Adrenal gland (tissue), 12 donors: ENCODE measurements around the gene PHOX2A. TPM values are rescaled to one million over a fixed set of nuclear protein-coding genes. Genes with fewer than 3 reads are reported as not detected.
"Not testable (repeated sequence)": the region's sequence is repeated elsewhere in the genome, so short reads cannot be mapped to it uniquely, and the experiment has no call there.

ENCODE experiments used
- DNase-seq, 7 donors: peaks; one replicate each; pipeline ENCODE4 v3.0.0-alpha.2; 2019 to 2020
- H3K27ac ChIP-seq, 5 donors: fragments of 200-600 bp; sonication (generic) in 4 of 5; 1 replicate in 3 of 5; 2 replicates in 2 of 5; pipeline versions ENCODE4 v1.5.1 to v1.8.0; 2016 to 2020; ENCODE audit warnings: mild to moderate bottlenecking in 1 of 5
- H3K27me3 ChIP-seq: fragments of 200-600 bp; 2 replicates; pipeline ENCODE4 v1.8.0; 2021
- H3K36me3 ChIP-seq, 2 donors: fragments of 200-600 bp; replicated peaks in 1 of 2; 1 replicate in 1 of 2; 2 replicates in 1 of 2; pipeline versions ENCODE4 v1.5.1 to v1.8.0; 2018 to 2022
- H3K4me1 ChIP-seq, 2 donors: fragments of 200-600 bp; replicated peaks in 1 of 2; 1 replicate in 1 of 2; 2 replicates in 1 of 2; pipeline versions ENCODE4 v1.5.1 to v1.8.0; 2018 to 2021
- H3K4me3 ChIP-seq, 4 donors: fragments of 200-600 bp; sonication (generic) in 3 of 4; one replicate each; pipeline ENCODE4 v1.5.1; 2016 to 2018
- H3K9me3 ChIP-seq, 3 donors: fragments of 200-600 bp; sonication (generic) in 1 of 3; replicated peaks in 1 of 3; 1 replicate in 2 of 3; 2 replicates in 1 of 3; pipeline versions ENCODE4 v1.5.1 to v1.8.0; 2016 to 2021
- CTCF ChIP-seq, 6 experiments: fragments of 450-650 bp in 4 of 6; fragments of 200-600 bp in 2 of 6; sonication (generic) in 1 of 6; IDR thresholded peaks; 1 replicate in 5 of 6; 2 replicates in 1 of 6; pipeline versions ENCODE4 v1.5.1 to v1.8.0; 2016 to 2021; ENCODE audit warnings: antibody characterized with exemption in 6 of 6, mild to moderate bottlenecking in 2 of 6, moderate library complexity in 1 of 6
- POLR2A ChIP-seq, 2 donors: fragments of 450-650 bp; IDR thresholded peaks; one replicate each; pipeline ENCODE4 v1.6.1; 2017; ENCODE audit warnings: antibody characterized with exemption in 2 of 2, mild to moderate bottlenecking in 2 of 2, moderate library complexity in 1 of 2
- WGBS, 4 donors: extraction: QIAGEN DNeasy Blood & Tissue Kit in 2 of 4; methylation state at CpG; one replicate each; pipeline versions ENCODE4 v1.1.5 to v1.1.7; 2013 to 2017; 5-methylcytosine and 5-hydroxymethylcytosine counted together
- intact Hi-C, 2 donors: fragments of 100-400 bp; cut with DNase I; formaldehyde crosslinking; loops; one replicate each; pipeline versions ENCODE4 v1.14.1 to v1.15.0; 2022 to 2023
- polyA plus RNA-seq, 3 donors: library from polyadenylated mRNA; stranded (reverse); fragments of 200-250 nt in 2 of 3; fragments of 350-450 nt in 1 of 3; fragmentation: Illumina TruSeq in 1 of 3; extraction: RNeasy Lipid Tissue Mini Kit (QIAGEN cat#74804) in 1 of 3; gene quantifications; one replicate each; pipeline ENCODE4 v1.2.3, GENCODE V29; 2013 to 2014
- total RNA-seq, 9 donors: library from RNA; depleted of rRNA in 4 of 9; stranded (reverse); fragments of >200 nt in 4 of 9; fragments of 120-200 nt in 1 of 9; fragmentation: NEBNext Ultra II Directional in 1 of 9; extraction: Animal tissue kit (Norgen Biotek cat#: 25700) in 1 of 9; gene quantifications; one replicate each; pipeline versions ENCODE4 v1.1.0 to v1.2.4, GENCODE V29; 2013 to 2023
- donor health status: healthy with polysubstance abuse.
- donor health status: Bipolar disorder and iron deficiency.
- donor health status: DM: yes; HTN: yes; CAD: no.
- donor health status: DM: no; HTN: no; CAD: no.
- donor health status: DM: no; HTN: no; CAD: no.
- donor health status: DM: yes; HTN: yes; CAD: no.

PHOX2A gene
- total and polyA plus RNA-seq, 12 donors: 0.32 to 68.9 (median 12.8) TPM; not detected in 3

- Histone ChIP-seq H3K9me3 (no peaks in the 10 kb centered on the region), H3K4me1 (no peaks in the 10 kb centered on the region), H3K36me3 (no peaks in the 10 kb centered on the region), H3K4me3 (no peak overlapping the region), H3K27me3 (no peaks in the 10 kb centered on the region), H3K27ac (no peak overlapping the region)
- no peak for DNase-seq
- TF ChIP-seq POLR2A (IDR thresholded peaks at IDR 0.05): no peak
- TF ChIP-seq CTCF (IDR thresholded peaks at IDR 0.05): no peak
- intact Hi-C loops: no loop called here
Observed at GRCh38 chr11:72278905-72279304, 34.9 kb upstream of the PHOX2A start.

GRCh38 chr11:72274435-72274834 is 30.5 kb upstream of the PHOX2A start:
- intact Hi-C loops: no loop called here
- no peak for DNase-seq
- Histone ChIP-seq H3K9me3 (no peaks in the 10 kb centered on the region), H3K27me3 (peaks cover 7% of the 10 kb centered on the region), H3K4me1 (no peaks in the 10 kb centered on the region), H3K36me3 (no peaks in the 10 kb centered on the region), H3K27ac (no peak overlapping the region), H3K4me3 (no peak overlapping the region)
- 76 to 88% (median 80%) methylated on average over 6 of the region's 6 CpGs for WGBS, 4 donors
- TF ChIP-seq POLR2A (IDR thresholded peaks at IDR 0.05) (no peak), CTCF (IDR thresholded peaks at IDR 0.05) (no peak)

- peaks cover 9% of the 10 kb centered on the region for H3K27me3 ChIP-seq
- no peaks in the 10 kb centered on the region for H3K4me1 ChIP-seq
- intact Hi-C loops: no loop called here
- no peak for TF ChIP-seq CTCF (IDR thresholded peaks at IDR 0.05)
- TF ChIP-seq POLR2A (IDR thresholded peaks at IDR 0.05): no peak
- H3K9me3 ChIP-seq: no peaks in the 10 kb centered on the region
- WGBS, 4 donors: 70 to 94% (median 87%) methylated on average over 1 of the region's 1 CpG
- no peak overlapping the region for H3K4me3 ChIP-seq
- H3K27ac ChIP-seq: no peak overlapping the region
- DNase-seq: no peak
- H3K36me3 ChIP-seq: no peaks in the 10 kb centered on the region
Observed at GRCh38 chr11:72271980-72272379, 28.0 kb upstream of the PHOX2A start.

- H3K36me3 ChIP-seq: no peaks in the 10 kb centered on the region
- H3K9me3 ChIP-seq: no peaks in the 10 kb centered on the region
- no peak overlapping the region for H3K27ac ChIP-seq
- TF ChIP-seq CTCF (IDR thresholded peaks at IDR 0.05): no peak
- TF ChIP-seq POLR2A (IDR thresholded peaks at IDR 0.05): no peak
- intact Hi-C loops: no loop called here
- no peak overlapping the region for H3K4me3 ChIP-seq
- DNase-seq: no peak
- peaks cover 9% of the 10 kb centered on the region for H3K27me3 ChIP-seq
- WGBS, 4 donors: 81 to 90% (median 86%) methylated on average over 2 of the region's 2 CpGs
- H3K4me1 ChIP-seq: no peaks in the 10 kb centered on the region
Observed at GRCh38 chr11:72267956-72268617, 24.1 kb upstream of the PHOX2A start.

GRCh38 chr11:72266960-72267359 is 23.0 kb upstream of the PHOX2A start:
- H3K4me3 ChIP-seq, DNase-seq, H3K9me3 ChIP-seq, H3K27ac ChIP-seq, H3K27me3 ChIP-seq, H3K4me1 ChIP-seq, H3K36me3 ChIP-seq, intact Hi-C loops: not testable (repeated sequence)
- WGBS, 4 donors: 75 to 87% (median 80%) methylated on average over 5 of the region's 5 CpGs
